Endothelial cell of umbilical vein (primary cell): ENCODE measurements around the gene METTL13. TPM values are rescaled to one million over a fixed set of nuclear protein-coding genes. Genes with fewer than 3 reads are reported as not detected.

ENCODE experiments used
- BruUV-seq: library from RNA; stranded (reverse); fragments of 400-500 nt; replicated peaks from 2 replicates; lab custom pipeline; 2021; lab: Mats Ljungman, UMichigan
- CTCF ChIA-PET: fragments of 300-600, 350-600 bp; sonication (Branson Sonifier 250); formaldehyde crosslinking; loops from one replicate; lab custom pipeline; 2021; ENCODE audit warnings: antibody characterized with exemption, inconsistent platforms; lab: Charles Lee
- POLR2A ChIA-PET: fragments of 300-600, 350-600 bp; sonication (Branson Sonifier 250); formaldehyde crosslinking; loops from one replicate; lab custom pipeline; 2021; ENCODE audit warnings: antibody characterized with exemption, inconsistent platforms; lab: Charles Lee
- DNase-seq: peaks from one replicate; pipeline ENCODE4 v3.0.0-alpha.2; 2011; ENCODE audit warnings: low read depth, low spot score
- FAIRE-seq: peaks from 2 replicates; lab custom pipeline; 2011; peaks lifted over from hg19 to GRCh38; lab: Jason Lieb, UNC
- H2AFZ ChIP-seq: 2 replicates; pipeline ENCODE4 v1.6.0; 2012; ENCODE audit warnings: low read depth, low read length, control low read depth, inconsistent platforms
- H3K27ac ChIP-seq: 2 replicates; pipeline ENCODE4 v1.5.1; 2011; ENCODE audit warnings: low read depth, mild to moderate bottlenecking, control low read depth, low read length, moderate library complexity; ENCODE audit not compliant: insufficient read depth
- H3K27me3 ChIP-seq, 2 experiments: 2 replicates each; pipeline versions ENCODE4 v1.6.0 to v1.6.1; 2011; ENCODE audit warnings: low read length in 2 of 2, mixed read lengths in 1 of 2; ENCODE audit not compliant: control insufficient read depth in 2 of 2, insufficient read depth in 2 of 2
- H3K36me3 ChIP-seq, 2 experiments: 2 replicates in 1 of 2; 3 replicates in 1 of 2; pipeline ENCODE4 v1.5.1; 2011; ENCODE audit warnings: low read length in 2 of 2, mild to moderate bottlenecking in 1 of 2, moderate library complexity in 1 of 2; ENCODE audit not compliant: control insufficient read depth in 2 of 2, insufficient read depth in 2 of 2; ENCODE audit errors: extremely low read depth in 1 of 2
- H3K4me1 ChIP-seq: 3 replicates; pipeline ENCODE4 v1.5.1; 2011; ENCODE audit warnings: mild to moderate bottlenecking, low read length; ENCODE audit not compliant: control insufficient read depth, insufficient read depth; ENCODE audit errors: extremely low read depth
- H3K4me2 ChIP-seq: 2 replicates; pipeline ENCODE4 v1.6.1; 2011; ENCODE audit warnings: low read length, control low read depth, mixed read lengths; ENCODE audit not compliant: insufficient read depth
- H3K4me3 ChIP-seq, 3 experiments: fragments of 200-600 bp in 1 of 3; sonication (generic), shearing (Covaris generic) in 1 of 3; replicated peaks in 1 of 3; 2 replicates each; pipeline ENCODE4 v1.5.1; 2011 to 2016; ENCODE audit warnings: control low read depth in 3 of 3, low read length in 3 of 3, mild to moderate bottlenecking in 2 of 3, inconsistent platforms in 1 of 3, low read depth in 1 of 3, moderate library complexity in 1 of 3; ENCODE audit not compliant: insufficient read depth in 1 of 3
- H3K79me2 ChIP-seq: 2 replicates; pipeline ENCODE4 v1.6.0; 2012; ENCODE audit warnings: low read length, inconsistent platforms; ENCODE audit not compliant: control insufficient read depth, insufficient read depth
- H3K9ac ChIP-seq: replicated peaks from 2 replicates; pipeline ENCODE3; 2011; ENCODE audit warnings: low read length, control low read depth; ENCODE audit not compliant: insufficient read depth; ENCODE audit errors: extremely low read depth
- H3K9me1 ChIP-seq: replicated peaks from 3 replicates; pipeline ENCODE4 v1.6.0; 2011; ENCODE audit warnings: mild to moderate bottlenecking, low read length; ENCODE audit not compliant: control insufficient read depth, insufficient read depth; ENCODE audit errors: extremely low read depth
- H3K9me3 ChIP-seq: replicated peaks from 2 replicates; pipeline ENCODE4 v1.5.1; 2012; ENCODE audit warnings: low read length, inconsistent platforms; ENCODE audit not compliant: control insufficient read depth, insufficient read depth
- H4K20me1 ChIP-seq: replicated peaks from 2 replicates; pipeline ENCODE3; 2011; ENCODE audit warnings: mild to moderate bottlenecking, low read length; ENCODE audit not compliant: control insufficient read depth, insufficient read depth; ENCODE audit errors: extremely low read depth
- CTCF ChIP-seq, 2 donors: IDR thresholded peaks; 1 replicate in 1 of 2; 2 replicates in 1 of 2; pipeline ENCODE4 v1.5.1; 2011; ENCODE audit warnings: low read length in 2 of 2, mild to moderate bottlenecking in 2 of 2, moderate library complexity in 2 of 2, control low read depth in 1 of 2, inconsistent platforms in 1 of 2, low read depth in 1 of 2; ENCODE audit not compliant: insufficient read depth in 1 of 2; ENCODE audit errors: extremely low read depth in 1 of 2
- GATA2 ChIP-seq: IDR thresholded peaks from 2 replicates; pipeline ENCODE4 v1.7.0; 2011; ENCODE audit warnings: low read depth, mild to moderate bottlenecking, moderate library complexity, mixed read lengths, low read length; ENCODE audit not compliant: insufficient read length, insufficient read depth
- JUN ChIP-seq: IDR thresholded peaks from 2 replicates; pipeline ENCODE4 v1.6.1; 2011; ENCODE audit warnings: borderline replicate concordance, low read depth; ENCODE audit not compliant: insufficient read length, insufficient read depth
- MYC ChIP-seq: IDR thresholded peaks from one replicate; pipeline ENCODE4 v1.6.1; 2011; ENCODE audit warnings: mild to moderate bottlenecking, low read depth, low read length
- POLR2A ChIP-seq: IDR thresholded peaks from 2 replicates; pipeline ENCODE4 v1.6.1; 2012; ENCODE audit warnings: low read depth, mild to moderate bottlenecking, control low read depth, low read length
- dilution Hi-C: fragments of 300-500 bp; cut with MboI; formaldehyde crosslinking; loops from one replicate; pipeline ENCODE4 v1.15.0; 2019; ENCODE audit warnings: low sequenced_read_pairs; ENCODE audit not compliant: extremely low pct_ligation_motif_present
- intact Hi-C: fragments of 100-400 bp; cut with micrococcal nuclease; formaldehyde crosslinking; loops from one replicate; pipeline ENCODE4 v1.10.0; 2022
- polyA plus RNA-seq, 4 experiments: library from polyadenylated mRNA; depleted of rRNA in 3 of 4; stranded (reverse) in 3 of 4; unstranded in 1 of 4; fragments of >200 nt; gene quantifications; 2 replicates each; pipeline versions ENCODE4 v1.2.1 to v1.2.3, GENCODE V29; 2011 to 2012; ENCODE audit warnings: missing spikeins in 1 of 4
- total RNA-seq: library from RNA; stranded (reverse); gene quantifications from 2 replicates; pipeline ENCODE4 v1.2.3, GENCODE V29; 2021

METTL13 gene
- total and polyA plus RNA-seq, 2 donors (not counting 3 experiments of a cell fraction or from before 2014, with no cell fraction given) = 21.2 to 26.5 TPM

DNA sequence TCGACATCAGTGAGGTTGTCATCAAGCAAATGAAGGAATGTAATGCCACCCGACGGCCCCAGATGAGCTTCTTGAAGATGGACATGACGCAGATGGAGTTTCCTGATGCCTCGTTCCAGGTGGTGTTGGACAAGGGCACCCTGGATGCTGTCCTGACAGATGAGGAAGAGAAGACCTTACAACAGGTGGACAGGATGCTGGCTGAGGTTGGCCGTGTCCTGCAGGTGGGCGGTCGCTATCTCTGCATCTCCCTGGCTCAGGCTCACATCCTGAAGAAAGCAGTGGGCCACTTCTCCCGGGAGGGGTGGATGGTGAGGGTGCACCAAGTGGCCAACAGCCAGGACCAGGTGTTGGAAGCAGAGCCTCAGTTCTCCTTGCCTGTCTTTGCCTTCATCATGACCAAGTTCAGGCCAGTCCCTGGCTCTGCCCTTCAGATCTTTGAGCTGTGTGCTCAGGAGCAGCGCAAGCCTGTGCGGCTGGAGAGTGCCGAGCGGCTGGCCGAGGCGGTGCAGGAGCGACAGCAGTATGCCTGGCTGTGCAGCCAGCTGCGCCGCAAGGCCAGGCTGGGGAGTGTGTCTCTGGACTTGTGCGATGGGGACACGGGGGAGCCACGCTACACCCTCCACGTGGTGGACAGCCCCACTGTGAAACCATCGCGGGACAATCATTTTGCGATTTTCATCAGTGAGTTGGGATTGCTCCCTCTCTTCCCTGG, 2.5 kb downstream of the METTL13 start:
- CTCF ChIA-PET = no interaction called here
- no peak for DNase-seq
- POLR2A ChIA-PET = no interaction called here

More for the DNA sequence above, 2.5 kb downstream of the METTL13 start:
- Histone ChIP-seq H3K27ac (no peak overlapping the region), H3K36me3 (peaks cover 18 to 21% of the 10 kb centered on the region in 2 experiments), H3K79me2 (peaks cover 35% of the 10 kb centered on the region), H3K4me1 (peaks cover 7% of the 10 kb centered on the region), H4K20me1 (no peaks in the 10 kb centered on the region), H3K9me1 (no peaks in the 10 kb centered on the region), H3K9me3 (no peaks in the 10 kb centered on the region), H2AFZ (no peak overlapping the region), H3K27me3 (no peaks in the 10 kb centered on the region), H3K4me2 (no peak overlapping the region), H3K4me3 (no peak overlapping the region), H3K9ac (no peak overlapping the region)
- dilution Hi-C loops = loop anchor here (25.0 kb wide), 1 partner anchor 203 kb away; no protein-coding TSS in a partner anchor
- BruUV-seq = no TSS peak
- intact Hi-C loops = no loop called here
- TF ChIP-seq POLR2A = no peak
- TF ChIP-seq CTCF (IDR thresholded peaks at IDR 0.05; ENCODE audit: extremely low read depth in 1 of 2, insufficient read depth in 1 of 2, low read depth in 1 of 2, low read length in 2 of 2) = no peak
- no peak for TF ChIP-seq GATA2
- no peak for TF ChIP-seq JUN
- no peak for TF ChIP-seq MYC
- FAIRE-seq = no peak
